ENCODE data around the gene HORMAD1.

GRCh38 chr1:150761801-150762200 is 41.1 kb upstream of the HORMAD1 start:
- no peak for TF ChIP-seq CTCF (IDR thresholded peaks at IDR 0.05; ENCODE audit: poor library complexity)
- TF ChIP-seq EZH2phosphoT487 (IDR thresholded peaks at IDR 0.05; ENCODE audit: low read depth, severe bottlenecking, unreplicated experiment), result no peak
- no peak for TF ChIP-seq EZH2 (IDR thresholded peaks at IDR 0.05; ENCODE audit: borderline replicate concordance)

Measured in hepatocyte (in vitro differentiated cells).